Endodermal cell (in vitro differentiated cells): ENCODE results near the gene GRM6. TPM values are rescaled to one million over a fixed set of nuclear protein-coding genes. Genes with fewer than 3 reads are reported as not detected.

Source experiments
- DNase-seq: peaks from one replicate; pipeline ENCODE4 v3.0.0-alpha.2; 2017
- H3K27ac ChIP-seq: 2 replicates; pipeline ENCODE4 v1.5.1; 2013; ENCODE audit warnings: mild to moderate bottlenecking, low read depth, low read length, moderate library complexity
- H3K27me3 ChIP-seq: 2 replicates; pipeline ENCODE4 v1.6.1; 2013; ENCODE audit warnings: mild to moderate bottlenecking, low read length, moderate library complexity; ENCODE audit not compliant: insufficient read depth, control insufficient read depth, poor library complexity, severe bottlenecking
- H3K36me3 ChIP-seq: 2 replicates; pipeline ENCODE4 v1.7.0; 2013; ENCODE audit warnings: mild to moderate bottlenecking, low read length, moderate library complexity; ENCODE audit not compliant: control insufficient read depth, insufficient read depth
- H3K4me1 ChIP-seq: one replicate; pipeline ENCODE4 v1.7.0; 2013; ENCODE audit warnings: low read length; ENCODE audit not compliant: control insufficient read depth, insufficient read depth
- H3K4me3 ChIP-seq: 2 replicates; pipeline ENCODE4 v1.5.1; 2013; ENCODE audit warnings: mild to moderate bottlenecking, low read length, moderate library complexity
- H3K9ac ChIP-seq: 2 replicates; pipeline ENCODE4 v1.6.1; 2013; ENCODE audit warnings: mild to moderate bottlenecking, low read length, moderate library complexity; ENCODE audit not compliant: poor library complexity, severe bottlenecking; ENCODE audit errors: extremely low read depth
- H3K9me3 ChIP-seq: 2 replicates; pipeline ENCODE4 v1.6.1; 2013; ENCODE audit warnings: mild to moderate bottlenecking, low read length, moderate library complexity; ENCODE audit not compliant: control insufficient read depth
- H3K27ac Mint-ChIP-seq: 2 replicates; pipeline ENCODE4 v1.8.0; 2020; ENCODE audit warnings: mixed read lengths
- H3K27me3 Mint-ChIP-seq: 2 replicates; pipeline ENCODE4 v1.8.0; 2021; ENCODE audit warnings: mild to moderate bottlenecking, mixed read lengths; ENCODE audit not compliant: insufficient read depth
- H3K36me3 Mint-ChIP-seq: 2 replicates; pipeline ENCODE4 v1.8.0; 2020; ENCODE audit warnings: low read depth, mixed read lengths
- H3K4me1 Mint-ChIP-seq: 2 replicates; pipeline ENCODE4 v1.8.0; 2020; ENCODE audit warnings: mixed read lengths
- H3K4me3 Mint-ChIP-seq: 2 replicates; pipeline ENCODE4 v1.8.0; 2020; ENCODE audit warnings: mild to moderate bottlenecking, moderate library complexity, mixed read lengths
- H3K9me3 Mint-ChIP-seq: 2 replicates; pipeline ENCODE4 v1.8.0; 2020; ENCODE audit warnings: mild to moderate bottlenecking, mixed read lengths
- WGBS, 2 experiments: methylation state at CpG; one replicate each; pipeline versions ENCODE4 v1.1.5 to v1.1.7; 2013; ENCODE audit warnings: missing lambda C conversion rate in 2 of 2, mixed read lengths in 1 of 2; ENCODE audit not compliant: insufficient coverage in 1 of 2, insufficient read length in 1 of 2; 5-methylcytosine and 5-hydroxymethylcytosine counted together
- total RNA-seq, 2 donors: library from RNA; stranded (reverse); fragmentation: NEBNext Ultra II Directional in 1 of 2; extraction: Animal tissue kit (Norgen Biotek cat#: 25700) in 1 of 2; gene quantifications; 2 replicates in 1 of 2; 3 replicates in 1 of 2; pipeline ENCODE4 v1.2.1, GENCODE V29; 2021
- TF ChIP-seq, protein P1 (sequence below): fragments of 200-600 bp; sonication (generic); conservative IDR thresholded peaks from 2 replicates; pipeline ENCODE4 v1.5.0; 2021; ENCODE audit warnings: antibody characterized with exemption, mild to moderate bottlenecking

Gene GRM6
- total RNA-seq, 2 donors from 2014 or later, result not detected

DNA sequence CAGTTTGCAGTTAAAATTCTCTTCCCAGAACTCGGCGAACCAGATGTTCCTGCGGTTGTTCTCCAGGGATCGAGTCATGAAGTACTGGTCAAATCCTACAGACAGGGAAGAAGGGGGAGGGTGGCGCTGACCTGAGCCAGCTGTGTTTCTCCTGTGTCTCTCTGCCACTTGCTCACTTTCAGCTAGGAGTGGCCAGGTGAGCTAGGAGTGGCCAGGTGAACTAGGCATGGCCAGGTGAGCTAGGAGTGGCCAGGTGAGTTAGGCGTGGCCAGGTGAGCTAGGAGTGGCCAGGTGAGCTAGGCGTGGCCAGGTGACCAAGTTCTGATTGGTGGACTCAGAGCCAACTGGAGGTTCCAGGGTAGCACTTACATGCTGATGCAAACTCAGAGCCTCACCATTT lies 5.8 kb downstream of the GRM6 start:
- TF ChIP-seq, protein P1, sequence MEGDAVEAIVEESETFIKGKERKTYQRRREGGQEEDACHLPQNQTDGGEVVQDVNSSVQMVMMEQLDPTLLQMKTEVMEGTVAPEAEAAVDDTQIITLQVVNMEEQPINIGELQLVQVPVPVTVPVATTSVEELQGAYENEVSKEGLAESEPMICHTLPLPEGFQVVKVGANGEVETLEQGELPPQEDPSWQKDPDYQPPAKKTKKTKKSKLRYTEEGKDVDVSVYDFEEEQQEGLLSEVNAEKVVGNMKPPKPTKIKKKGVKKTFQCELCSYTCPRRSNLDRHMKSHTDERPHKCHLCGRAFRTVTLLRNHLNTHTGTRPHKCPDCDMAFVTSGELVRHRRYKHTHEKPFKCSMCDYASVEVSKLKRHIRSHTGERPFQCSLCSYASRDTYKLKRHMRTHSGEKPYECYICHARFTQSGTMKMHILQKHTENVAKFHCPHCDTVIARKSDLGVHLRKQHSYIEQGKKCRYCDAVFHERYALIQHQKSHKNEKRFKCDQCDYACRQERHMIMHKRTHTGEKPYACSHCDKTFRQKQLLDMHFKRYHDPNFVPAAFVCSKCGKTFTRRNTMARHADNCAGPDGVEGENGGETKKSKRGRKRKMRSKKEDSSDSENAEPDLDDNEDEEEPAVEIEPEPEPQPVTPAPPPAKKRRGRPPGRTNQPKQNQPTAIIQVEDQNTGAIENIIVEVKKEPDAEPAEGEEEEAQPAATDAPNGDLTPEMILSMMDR, result no peak
- no peak overlapping the region for H3K27ac Mint-ChIP-seq
- Histone ChIP-seq H3K4me3 (no peak overlapping the region), H3K27ac (no peak overlapping the region), H3K9me3 (peaks cover 11% of the 10 kb centered on the region), H3K36me3 (no peaks in the 10 kb centered on the region), H3K9ac (no peak overlapping the region), H3K27me3 (peaks cover 16% of the 10 kb centered on the region), H3K4me1 (no peaks in the 10 kb centered on the region)
- H3K27me3 Mint-ChIP-seq, result peaks cover 32% of the 10 kb centered on the region
- H3K36me3 Mint-ChIP-seq, result no peaks in the 10 kb centered on the region
- no peak for DNase-seq
- no peak overlapping the region for H3K4me3 Mint-ChIP-seq
- peaks cover 49% of the 10 kb centered on the region for H3K9me3 Mint-ChIP-seq
- no peaks in the 10 kb centered on the region for H3K4me1 Mint-ChIP-seq
- WGBS, 2 experiments, result 83 to 90% methylated on average over 7 of the region's 7 CpGs

DNA sequence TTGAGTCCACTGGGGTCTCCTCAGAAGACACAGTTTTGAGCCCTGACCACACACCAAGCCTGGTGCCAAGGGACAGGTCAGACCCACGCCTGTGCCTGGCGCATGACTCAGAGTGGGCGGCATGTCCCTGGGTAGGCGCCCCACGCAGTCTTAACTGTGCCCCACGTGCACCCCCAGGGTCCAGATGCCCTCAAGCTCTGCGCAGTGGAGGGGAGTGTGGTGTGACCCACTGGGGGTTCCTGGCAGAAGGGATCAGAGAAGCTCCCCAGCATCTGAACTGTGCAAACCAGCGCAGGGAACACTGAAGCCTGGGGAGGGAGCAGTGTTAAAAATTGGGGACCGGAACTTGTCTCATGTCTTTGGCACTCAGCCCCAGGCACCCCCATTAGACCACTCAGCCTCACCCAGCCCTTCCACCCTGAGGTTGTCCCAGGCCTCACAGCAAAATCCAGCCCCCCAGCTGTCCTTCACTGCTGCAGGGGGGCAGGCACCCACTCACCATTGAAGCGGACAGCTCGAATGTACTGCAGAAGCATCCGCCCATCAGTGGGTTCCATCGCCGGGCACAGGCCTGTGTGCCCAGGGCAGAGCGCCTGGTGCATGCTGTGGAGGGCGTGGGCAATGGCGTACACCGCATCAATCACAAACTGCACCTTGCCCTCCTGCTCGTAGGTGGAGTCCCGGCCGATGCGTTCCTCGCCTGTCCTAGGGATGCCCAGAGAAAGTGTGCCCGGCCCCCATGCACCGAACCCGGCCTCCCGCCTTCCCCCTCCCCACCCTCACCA lies 6.5 kb downstream of the GRM6 start:
- 86 to 87% methylated on average over 15 to 27 of the region's 27 CpGs for WGBS, 2 experiments

DNA sequence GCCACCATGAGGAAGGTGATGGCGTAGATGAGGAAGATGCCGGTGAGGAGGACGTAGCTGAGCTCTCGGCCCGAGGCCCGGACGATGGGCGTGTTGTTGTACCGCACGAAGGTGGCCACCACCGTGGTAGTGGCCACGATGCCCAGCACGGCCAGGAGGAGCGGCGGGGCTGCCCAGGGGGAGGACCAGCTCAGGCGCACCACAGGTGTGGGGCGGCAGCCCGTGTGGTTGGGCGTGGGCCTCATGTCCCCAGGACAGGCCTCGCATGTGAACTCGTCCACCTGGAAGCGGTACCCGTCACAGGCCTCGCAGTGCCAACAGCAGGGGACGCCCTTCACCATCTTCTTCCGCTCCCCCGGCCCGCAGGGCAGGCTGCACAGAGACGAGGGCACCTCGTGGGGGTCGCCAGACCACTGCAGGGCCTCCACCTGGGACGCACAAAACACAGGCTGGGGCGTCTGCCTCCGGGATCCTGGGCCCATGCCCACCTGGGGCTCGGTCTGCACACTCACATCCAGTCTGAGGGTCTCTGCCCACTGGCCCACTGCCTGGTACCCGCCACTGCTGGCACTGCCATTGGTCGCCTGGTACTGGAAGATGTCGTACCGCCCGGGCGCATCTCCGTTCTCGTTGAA lies 8.7 kb downstream of the GRM6 start:
- no peaks in the 10 kb centered on the region for H3K36me3 ChIP-seq
- H3K27me3 ChIP-seq, result no peaks in the 10 kb centered on the region
- no peaks in the 10 kb centered on the region for H3K4me1 ChIP-seq
- WGBS, 2 experiments, result 92 to 97% methylated on average over 32 to 43 of the region's 43 CpGs
- no peak overlapping the region for H3K27ac Mint-ChIP-seq
- H3K4me3 Mint-ChIP-seq, result no peak overlapping the region
- peaks cover 77% of the 10 kb centered on the region for H3K9me3 Mint-ChIP-seq
- DNase-seq, result no peak
- TF ChIP-seq, protein P1, result no peak
- H3K27ac ChIP-seq, result no peak overlapping the region
- H3K4me3 ChIP-seq, result no peak overlapping the region
- peaks cover 8% of the 10 kb centered on the region for H3K27me3 Mint-ChIP-seq
- H3K9ac ChIP-seq, result no peak overlapping the region
- H3K4me1 Mint-ChIP-seq, result no peaks in the 10 kb centered on the region
- peaks cover 33% of the 10 kb centered on the region for H3K9me3 ChIP-seq
- no peaks in the 10 kb centered on the region for H3K36me3 Mint-ChIP-seq

More for the DNA sequence above, 6.5 kb downstream of the GRM6 start:
- peaks cover 9% of the 10 kb centered on the region for H3K27me3 ChIP-seq
- no peaks in the 10 kb centered on the region for H3K36me3 ChIP-seq
- no peak overlapping the region for H3K4me3 Mint-ChIP-seq
- DNase-seq, result no peak
- peaks cover 15% of the 10 kb centered on the region for H3K9me3 ChIP-seq
- no peak overlapping the region for H3K27ac Mint-ChIP-seq
- H3K36me3 Mint-ChIP-seq, result no peaks in the 10 kb centered on the region
- H3K4me3 ChIP-seq, result no peak overlapping the region
- no peaks in the 10 kb centered on the region for H3K4me1 Mint-ChIP-seq
- H3K9ac ChIP-seq, result no peak overlapping the region
- H3K4me1 ChIP-seq, result no peaks in the 10 kb centered on the region
- TF ChIP-seq, protein P1, result no peak
- peaks cover 25% of the 10 kb centered on the region for H3K27me3 Mint-ChIP-seq
- peaks cover 56% of the 10 kb centered on the region for H3K9me3 Mint-ChIP-seq
- no peak overlapping the region for H3K27ac ChIP-seq
